Neural progenitor cell (in vitro differentiated cells): Measurements from ENCODE around the gene ZNF521. TPM values are rescaled to one million over a fixed set of nuclear protein-coding genes. Genes with fewer than 3 reads are reported as not detected.

Experiments
- DNase-seq: peaks from one replicate; pipeline ENCODE4 v3.0.0-alpha.2; 2016; ENCODE audit warnings: low spot score
- H2AFZ ChIP-seq: fragments of 200-600 bp; sonication (generic); replicated peaks from 2 replicates; pipeline ENCODE4 v1.6.1; 2016; ENCODE audit warnings: antibody characterized with exemption
- H3F3A ChIP-seq: fragments of 200-600 bp; sonication (generic); 2 replicates; pipeline ENCODE4 v1.6.1; 2016; ENCODE audit warnings: antibody characterized with exemption, low read depth
- H3K27ac ChIP-seq: fragments of 200-600 bp; sonication (generic); 2 replicates; pipeline ENCODE4 v1.5.1; 2016; ENCODE audit warnings: mild to moderate bottlenecking
- H3K27me3 ChIP-seq: fragments of 200-600 bp; sonication (generic); 2 replicates; pipeline ENCODE4 v1.6.1; 2016; ENCODE audit warnings: mild to moderate bottlenecking, moderate library complexity
- H3K36me3 ChIP-seq: fragments of 200-600 bp; sonication (generic); 2 replicates; pipeline ENCODE4 v1.5.1; 2016
- H3K4me1 ChIP-seq: fragments of 200-600 bp; sonication (generic); 2 replicates; pipeline ENCODE4 v1.6.1; 2016; ENCODE audit warnings: mixed run types
- H3K4me2 ChIP-seq: fragments of 200-600 bp; sonication (generic); 2 replicates; pipeline ENCODE4 v1.6.1; 2016
- H3K4me3 ChIP-seq: fragments of 200-600 bp; sonication (generic); 2 replicates; pipeline ENCODE4 v1.5.1; 2016
- H3K79me2 ChIP-seq: fragments of 200-600 bp; sonication (generic); 2 replicates; pipeline ENCODE4 v1.6.1; 2016; ENCODE audit warnings: low read depth
- H3K9ac ChIP-seq: fragments of 200-600 bp; sonication (generic); 2 replicates; pipeline ENCODE4 v1.6.1; 2016
- H3K9me3 ChIP-seq: fragments of 200-600 bp; sonication (generic); 2 replicates; pipeline ENCODE4 v1.5.1; 2016; ENCODE audit warnings: low read depth
- H4K20me1 ChIP-seq: fragments of 200-600 bp; sonication (generic); 2 replicates; pipeline ENCODE4 v1.6.1; 2016; ENCODE audit warnings: low read depth
- H3K27ac Mint-ChIP-seq: 3 replicates; pipeline ENCODE4 v1.8.0; 2021; ENCODE audit warnings: mixed read lengths
- H3K27me3 Mint-ChIP-seq: 2 replicates; pipeline ENCODE4 v1.8.0; 2022; ENCODE audit warnings: low read depth, mild to moderate bottlenecking, inconsistent platforms, moderate library complexity, mixed read lengths; ENCODE audit not compliant: insufficient read depth
- H3K36me3 Mint-ChIP-seq: 3 replicates; pipeline ENCODE4 v1.8.0; 2021; ENCODE audit warnings: mixed read lengths
- H3K4me1 Mint-ChIP-seq: 3 replicates; pipeline ENCODE4 v1.8.0; 2021; ENCODE audit warnings: mixed read lengths
- H3K4me3 Mint-ChIP-seq: 3 replicates; pipeline ENCODE4 v1.8.0; 2021; ENCODE audit warnings: mild to moderate bottlenecking, moderate library complexity, mixed read lengths
- H3K9me3 Mint-ChIP-seq: 3 replicates; pipeline ENCODE4 v1.8.0; 2020; ENCODE audit warnings: mixed read lengths
- CTCF ChIP-seq: fragments of 200-600 bp; sonication (generic); IDR thresholded peaks from 2 replicates; pipeline ENCODE4 v1.5.1; 2017; ENCODE audit warnings: antibody characterized with exemption, mild to moderate bottlenecking
- EZH2 ChIP-seq: fragments of 200-600 bp; sonication (generic); IDR thresholded peaks from 2 replicates; pipeline ENCODE4 v1.6.1; 2017; ENCODE audit warnings: antibody characterized with exemption, mild to moderate bottlenecking, moderate library complexity
- EZH2phosphoT487 ChIP-seq: fragments of 200-600 bp; sonication (generic); IDR thresholded peaks from 2 replicates; pipeline ENCODE4 v1.6.1; 2017; ENCODE audit warnings: antibody characterized with exemption
- total RNA-seq: library from RNA; depleted of rRNA; stranded (reverse); fragments of >200 nt; gene quantifications from 2 replicates; pipeline ENCODE4 v1.2.3, GENCODE V29; 2015; ENCODE audit warnings: low replicate concordance

Gene ZNF521
- total RNA-seq, 1 donor from 2014 or later: 136 TPM

- H3K9me3 ChIP-seq: no peaks in the 10 kb centered on the region
- Mint-ChIP-seq H3K4me1 (peaks cover 67% of the 10 kb centered on the region), H3K27ac (no peak overlapping the region), H3K9me3 (no peaks in the 10 kb centered on the region), H3K27me3 (no peaks in the 10 kb centered on the region), H3K4me3 (no peak overlapping the region), H3K36me3 (peaks cover 18% of the 10 kb centered on the region)
- no peak overlapping the region for H3K4me3 ChIP-seq
- peak overlapping the region; percentile 32 for H3K27ac ChIP-seq
- H3K9ac ChIP-seq: no peak overlapping the region
- H3K27me3 ChIP-seq: no peaks in the 10 kb centered on the region
- DNase-seq: no peak
- no peak overlapping the region for H3K4me2 ChIP-seq
- H3F3A ChIP-seq: peaks cover 7% of the 10 kb centered on the region
- H3K36me3 ChIP-seq: no peaks in the 10 kb centered on the region
- peaks cover 44% of the 10 kb centered on the region for H3K79me2 ChIP-seq
- no peak overlapping the region for H2AFZ ChIP-seq
- H4K20me1 ChIP-seq: peaks cover 94% of the 10 kb centered on the region
- no peak for TF ChIP-seq EZH2phosphoT487
- no peak for TF ChIP-seq EZH2
- TF ChIP-seq CTCF: no peak
- peaks cover 17% of the 10 kb centered on the region for H3K4me1 ChIP-seq
Measured at GRCh38 chr18:25175558-25176517, 176.1 kb downstream of the ZNF521 start.

- H3F3A ChIP-seq: peaks cover 7% of the 10 kb centered on the region
- H4K20me1 ChIP-seq: peaks cover 93% of the 10 kb centered on the region
- H2AFZ ChIP-seq: no peak overlapping the region
- H3K4me3 ChIP-seq: no peak overlapping the region
- peaks cover 15% of the 10 kb centered on the region for H3K4me1 ChIP-seq
- H3K9ac ChIP-seq: no peak overlapping the region
- no peak overlapping the region for H3K4me2 ChIP-seq
- H3K36me3 Mint-ChIP-seq: peaks cover 16% of the 10 kb centered on the region
- H3K4me3 Mint-ChIP-seq: no peak overlapping the region
- H3K79me2 ChIP-seq: peaks cover 34% of the 10 kb centered on the region
- H3K9me3 ChIP-seq: no peaks in the 10 kb centered on the region
- H3K27me3 ChIP-seq: no peaks in the 10 kb centered on the region
- H3K27ac ChIP-seq: no peak overlapping the region
- H3K27me3 Mint-ChIP-seq: no peaks in the 10 kb centered on the region
- peaks cover 63% of the 10 kb centered on the region for H3K4me1 Mint-ChIP-seq
- TF ChIP-seq CTCF: no peak
- TF ChIP-seq EZH2phosphoT487: no peak
- no peak for TF ChIP-seq EZH2
- H3K27ac Mint-ChIP-seq: no peak overlapping the region
- DNase-seq: no peak
- H3K36me3 ChIP-seq: no peaks in the 10 kb centered on the region
- no peaks in the 10 kb centered on the region for H3K9me3 Mint-ChIP-seq
Measured at GRCh38 chr18:25174324-25174723, 177.6 kb downstream of the ZNF521 start.

GRCh38 chr18:25171334-25171733, 180.6 kb downstream of the ZNF521 start:
- Histone ChIP-seq H3K27me3 (no peaks in the 10 kb centered on the region), H4K20me1 (peaks cover 95% of the 10 kb centered on the region), H3K36me3 (no peaks in the 10 kb centered on the region), H3K4me3 (no peak overlapping the region), H3K4me1 (peaks cover 14% of the 10 kb centered on the region), H3K79me2 (peaks cover 15% of the 10 kb centered on the region), H3K4me2 (no peak overlapping the region), H3K9ac (no peak overlapping the region), H2AFZ (no peak overlapping the region), H3K27ac (no peak overlapping the region), H3F3A (peaks cover 5% of the 10 kb centered on the region), H3K9me3 (no peaks in the 10 kb centered on the region)
- Mint-ChIP-seq H3K27me3 (no peaks in the 10 kb centered on the region), H3K36me3 (peaks cover 16% of the 10 kb centered on the region), H3K4me1 (peaks cover 54% of the 10 kb centered on the region), H3K4me3 (no peak overlapping the region), H3K9me3 (no peaks in the 10 kb centered on the region), H3K27ac (no peak overlapping the region)
- DNase-seq: no peak
- TF ChIP-seq EZH2phosphoT487: no peak
- TF ChIP-seq CTCF: no peak
- no peak for TF ChIP-seq EZH2
